ENCODE data around the gene FBXL17. TPM values are rescaled to one million over a fixed set of nuclear protein-coding genes. Genes with fewer than 3 reads are reported as not detected.

Gene FBXL17
- total and polyA plus RNA-seq, 2 of the 4 experiments (the other 2 are of a cell fraction), result 3.9 to 8.1 TPM

DNA sequence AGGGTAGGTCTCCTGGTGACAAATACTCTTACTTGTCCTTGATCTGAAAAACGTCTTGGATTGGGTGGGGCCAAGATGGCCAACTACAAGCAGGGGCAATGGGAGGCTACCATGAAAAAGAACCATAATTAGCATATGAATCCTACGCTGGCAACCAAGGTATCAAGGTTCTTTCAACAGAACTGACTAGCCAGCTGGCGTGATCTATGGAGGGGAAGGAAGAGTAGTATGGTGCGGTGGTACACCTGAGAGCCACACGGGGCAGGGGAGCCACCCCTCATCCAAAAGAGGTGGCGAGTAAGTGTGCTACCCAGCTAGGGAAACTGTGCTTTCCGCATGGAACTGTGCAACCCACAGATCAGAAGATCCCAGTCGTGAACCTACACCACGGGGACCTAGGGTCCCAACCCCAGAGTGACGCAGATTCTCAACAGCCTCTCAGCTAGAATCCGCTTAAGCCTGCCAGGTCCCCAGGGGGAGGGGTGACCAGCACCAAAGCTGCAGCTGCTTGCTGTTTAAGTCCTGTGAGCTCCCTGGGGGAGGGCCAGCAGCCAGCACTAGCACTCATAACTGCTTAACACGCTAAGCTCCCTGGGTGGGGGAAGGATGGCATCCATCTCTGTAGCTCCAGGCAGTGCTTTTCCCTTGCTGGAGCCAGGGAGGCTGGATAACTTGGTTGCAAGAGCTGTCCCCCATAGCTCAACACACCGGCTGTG lies 334.8 kb downstream of the FBXL17 start:
- no peak overlapping the region for H4K8ac ChIP-seq (ENCODE audit: low read depth in 2 of 2, low read length in 2 of 2)
- no peak overlapping the region for H2AK9ac ChIP-seq (replicated peaks; ENCODE audit: low read depth, low read length, poor library complexity)
- no peak overlapping the region for H3K14ac ChIP-seq (replicated peaks; ENCODE audit: low read depth, low read length)
- H3K27me3 ChIP-seq (ENCODE audit: control insufficient read depth, insufficient read depth, low read length), result no peaks in the 10 kb centered on the region
- H4K91ac ChIP-seq (ENCODE audit: insufficient read depth, low read depth, low read length), result no peak overlapping the region
- no peak overlapping the region for H3K4me3 ChIP-seq (ENCODE audit: insufficient read depth, low read depth, low read length)
- H2AFZ ChIP-seq (replicated peaks; ENCODE audit: low read length, poor library complexity), result no peak overlapping the region
- H2BK20ac ChIP-seq (ENCODE audit: low read depth, low read length), result no peak overlapping the region
- no peaks in the 10 kb centered on the region for H4K20me1 ChIP-seq (ENCODE audit: insufficient read depth, low read length)
- H3K4me1 ChIP-seq (ENCODE audit: control insufficient read depth, insufficient read depth, low read length), result no peaks in the 10 kb centered on the region
- no peak overlapping the region for H4K5ac ChIP-seq (ENCODE audit: low read depth, low read length)
- DNase-seq (no peak), ATAC-seq (ENCODE audit: low read depth) (peak; percentile 27; the same call in 1 of the 2 replicates)
- TF ChIP-seq RAD21 (IDR thresholded peaks at IDR 0.05; ENCODE audit: low read length) (no peak), POLR2A (IDR thresholded peaks at IDR 0.05; ENCODE audit: low read depth, low read length) (no peak), MAFK (IDR thresholded peaks at IDR 0.05; ENCODE audit: low read depth, low read length) (no peak), BHLHE40 (IDR thresholded peaks at IDR 0.05; ENCODE audit: low read depth, low read length) (no peak), MXI1 (IDR thresholded peaks at IDR 0.05; ENCODE audit: borderline replicate concordance, low read depth, low read length) (no peak), NFE2L2 (IDR thresholded peaks at IDR 0.05; ENCODE audit: low read depth, low read length) (no peak), FOS (IDR thresholded peaks at IDR 0.05; ENCODE audit: low read depth, low read length) (no peak), ELK1 (IDR thresholded peaks at IDR 0.05; ENCODE audit: borderline replicate concordance, low read depth, low read length) (no peak), CEBPB (IDR thresholded peaks at IDR 0.05; ENCODE audit: low read depth, low read length) (no peak), RFX5 (IDR thresholded peaks at IDR 0.05; ENCODE audit: low read depth, low read length) (no peak), MAZ (IDR thresholded peaks at IDR 0.05; ENCODE audit: borderline replicate concordance, low read depth, low read length) (no peak)
- TF ChIP-seq, protein P1, sequence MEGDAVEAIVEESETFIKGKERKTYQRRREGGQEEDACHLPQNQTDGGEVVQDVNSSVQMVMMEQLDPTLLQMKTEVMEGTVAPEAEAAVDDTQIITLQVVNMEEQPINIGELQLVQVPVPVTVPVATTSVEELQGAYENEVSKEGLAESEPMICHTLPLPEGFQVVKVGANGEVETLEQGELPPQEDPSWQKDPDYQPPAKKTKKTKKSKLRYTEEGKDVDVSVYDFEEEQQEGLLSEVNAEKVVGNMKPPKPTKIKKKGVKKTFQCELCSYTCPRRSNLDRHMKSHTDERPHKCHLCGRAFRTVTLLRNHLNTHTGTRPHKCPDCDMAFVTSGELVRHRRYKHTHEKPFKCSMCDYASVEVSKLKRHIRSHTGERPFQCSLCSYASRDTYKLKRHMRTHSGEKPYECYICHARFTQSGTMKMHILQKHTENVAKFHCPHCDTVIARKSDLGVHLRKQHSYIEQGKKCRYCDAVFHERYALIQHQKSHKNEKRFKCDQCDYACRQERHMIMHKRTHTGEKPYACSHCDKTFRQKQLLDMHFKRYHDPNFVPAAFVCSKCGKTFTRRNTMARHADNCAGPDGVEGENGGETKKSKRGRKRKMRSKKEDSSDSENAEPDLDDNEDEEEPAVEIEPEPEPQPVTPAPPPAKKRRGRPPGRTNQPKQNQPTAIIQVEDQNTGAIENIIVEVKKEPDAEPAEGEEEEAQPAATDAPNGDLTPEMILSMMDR (conservative IDR thresholded peaks at IDR 0.05; ENCODE audit: low read depth, low read length), result no peak
- TF ChIP-seq, protein P2, sequence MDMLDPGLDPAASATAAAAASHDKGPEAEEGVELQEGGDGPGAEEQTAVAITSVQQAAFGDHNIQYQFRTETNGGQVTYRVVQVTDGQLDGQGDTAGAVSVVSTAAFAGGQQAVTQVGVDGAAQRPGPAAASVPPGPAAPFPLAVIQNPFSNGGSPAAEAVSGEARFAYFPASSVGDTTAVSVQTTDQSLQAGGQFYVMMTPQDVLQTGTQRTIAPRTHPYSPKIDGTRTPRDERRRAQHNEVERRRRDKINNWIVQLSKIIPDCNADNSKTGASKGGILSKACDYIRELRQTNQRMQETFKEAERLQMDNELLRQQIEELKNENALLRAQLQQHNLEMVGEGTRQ (IDR thresholded peaks at IDR 0.05; ENCODE audit: low read depth, low read length), result no peak
- POLR2A ChIA-PET (ENCODE audit: unreplicated experiment), result no interaction called here
- no peaks in the 10 kb centered on the region for H3K9me1 ChIP-seq (ENCODE audit: insufficient read depth, low read length)
- no TSS peak for BruUV-seq (replicated peaks)
- no peak overlapping the region for H2BK15ac ChIP-seq (ENCODE audit: low read depth, low read length)
- no peaks in the 10 kb centered on the region for H3K36me3 ChIP-seq (ENCODE audit: control insufficient read depth, insufficient read depth, low read length)
- no peak overlapping the region for H3K18ac ChIP-seq (ENCODE audit: low read depth, low read length)
- no peak overlapping the region for H3K27ac ChIP-seq (ENCODE audit: insufficient read depth, low read length)
- H3K56ac ChIP-seq (ENCODE audit: extremely low read depth, insufficient read depth, low read length), result no peak overlapping the region
- intact Hi-C loops (cut with micrococcal nuclease), result no loop called here
- dilution Hi-C loops (cut with HindIII; ENCODE audit: low sequenced_read_pairs, unreplicated experiment), result no loop called here
- no peaks in the 10 kb centered on the region for H3K9me3 ChIP-seq (ENCODE audit: control insufficient read depth, insufficient read depth, low read length)
- CTCF ChIA-PET, result no interaction called here
- in situ Hi-C loops (cut with MboI; ENCODE audit: low sequenced_read_pairs), result no loop called here
- H2AK5ac ChIP-seq (ENCODE audit: low read depth, low read length), result no peak overlapping the region
- H2BK120ac ChIP-seq (ENCODE audit: low read depth, low read length), result no peak overlapping the region
- H2BK5ac ChIP-seq (ENCODE audit: low read depth, low read length, poor library complexity, severe bottlenecking), result no peak overlapping the region
- H3K79me1 ChIP-seq (ENCODE audit: low read depth in 1 of 2, low read length in 2 of 2), result no peaks in the 10 kb centered on the region
- H3K9ac ChIP-seq (ENCODE audit: low read depth, low read length), result no peak overlapping the region
- H3K4me2 ChIP-seq (ENCODE audit: low read depth, low read length), result no peak overlapping the region
- H3K23ac ChIP-seq (ENCODE audit: low read depth, low read length), result no peak overlapping the region
- 90% methylated on average over 2 of the region's 13 CpGs; no CpG with 5 or more reads in 1 of the 2 experiments for WGBS, 2 experiments (ENCODE audit: extremely low coverage in 2 of 2, insufficient read length in 1 of 2)
- no peak overlapping the region for H3K4ac ChIP-seq (ENCODE audit: low read depth, low read length)

All from IMR-90 (cell line).